BLaER1 (cell line): ENCODE measurements around the gene THUMPD1.
"Not testable (repeated sequence)": the region's sequence is repeated elsewhere in the genome, so short reads cannot be mapped to it uniquely, and the experiment has no call there.

Experiments used
- H3K27ac ChIP-seq: shearing (Covaris generic); formaldehyde crosslinking; 2 replicates; pipeline ENCODE4 v1.8.1; 2022
- H3K27me3 ChIP-seq: shearing (Covaris generic); formaldehyde crosslinking; 2 replicates; pipeline ENCODE4 v1.8.1; 2022
- H3K36me3 ChIP-seq: shearing (Covaris generic); formaldehyde crosslinking; 2 replicates; pipeline ENCODE4 v1.8.1; 2022
- H3K4me1 ChIP-seq: shearing (Covaris generic); formaldehyde crosslinking; 2 replicates; pipeline ENCODE4 v1.8.1; 2022
- H3K4me2 ChIP-seq: shearing (Covaris generic); formaldehyde crosslinking; 2 replicates; pipeline ENCODE4 v1.8.1; 2022
- H3K4me3 ChIP-seq: shearing (Covaris generic); formaldehyde crosslinking; 2 replicates; pipeline ENCODE4 v1.8.1; 2022
- H3K9ac ChIP-seq: shearing (Covaris generic); formaldehyde crosslinking; 2 replicates; pipeline ENCODE4 v1.8.1; 2022
- H3K9me3 ChIP-seq: shearing (Covaris generic); formaldehyde crosslinking; 2 replicates; pipeline ENCODE4 v1.8.1; 2022
- H4K20me1 ChIP-seq: shearing (Covaris generic); formaldehyde crosslinking; 2 replicates; pipeline ENCODE4 v1.8.1; 2022
- Cebpa-rat ChIP-seq: shearing (Covaris generic); IDR thresholded peaks from 2 replicates; pipeline ENCODE4 v1.8.1; 2022

Gene THUMPD1

DNA sequence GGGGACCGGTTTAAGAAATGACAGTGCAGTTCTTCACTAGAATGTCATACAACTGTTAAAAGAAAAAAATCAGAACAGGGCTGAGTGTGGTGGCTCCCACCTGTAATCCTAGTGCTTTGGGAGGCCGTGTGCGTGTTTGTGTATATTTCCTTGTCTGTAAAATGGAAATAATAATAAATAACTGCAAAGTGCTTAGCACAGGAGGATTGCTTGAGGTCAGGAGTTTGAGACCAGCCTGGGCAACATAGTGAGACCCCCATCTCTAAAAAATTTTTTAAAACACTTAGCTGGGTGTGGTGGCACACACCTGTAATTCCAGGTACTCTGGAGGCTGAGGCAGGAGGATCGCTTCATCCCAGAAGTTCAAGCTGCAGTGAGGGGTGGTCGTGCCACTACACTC, 24.7 kb upstream of the THUMPD1 start:
- peaks cover 23% of the 10 kb centered on the region for H3K9me3 ChIP-seq
- TF ChIP-seq Cebpa-rat = no peak
- H4K20me1 ChIP-seq = no peaks in the 10 kb centered on the region
- H3K4me1 ChIP-seq = no peaks in the 10 kb centered on the region
- H3K36me3 ChIP-seq = no peaks in the 10 kb centered on the region
- H3K27ac ChIP-seq = no peak overlapping the region
- no peaks in the 10 kb centered on the region for H3K27me3 ChIP-seq
- H3K4me2 ChIP-seq = no peak overlapping the region
- H3K9ac ChIP-seq = no peak overlapping the region
- H3K4me3 ChIP-seq = no peak overlapping the region

DNA sequence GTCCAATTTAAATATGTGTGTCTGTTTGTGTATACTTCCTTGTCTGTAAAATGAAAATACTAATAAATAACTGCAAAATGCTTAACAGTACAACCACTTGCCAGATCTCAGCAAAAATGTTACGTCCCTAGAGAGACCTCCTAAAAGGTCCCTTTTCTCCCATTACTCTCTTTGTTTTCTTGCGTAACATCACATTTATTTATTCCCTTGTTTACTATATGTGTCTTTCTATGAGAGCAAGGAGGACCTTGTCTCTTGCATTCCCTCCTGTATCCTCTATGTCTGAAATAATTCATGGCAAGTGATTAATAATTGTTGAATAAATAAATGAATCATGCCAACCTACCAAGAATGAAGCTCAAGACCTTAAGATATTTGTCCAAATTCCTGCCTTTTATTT, 24.1 kb upstream of the THUMPD1 start:
- no peak for TF ChIP-seq Cebpa-rat
- no peak overlapping the region for H3K4me2 ChIP-seq
- no peak overlapping the region for H3K9ac ChIP-seq

GRCh38 chr16:20764448-20764847, 22.8 kb upstream of the THUMPD1 start:
- not testable (repeated sequence) for H3K27me3 ChIP-seq, H3K4me3 ChIP-seq, H3K4me1 ChIP-seq, H3K4me2 ChIP-seq, H3K9ac ChIP-seq, H4K20me1 ChIP-seq, H3K36me3 ChIP-seq, H3K27ac ChIP-seq
- peaks cover 23% of the 10 kb centered on the region for H3K9me3 ChIP-seq

More for the DNA sequence above, 24.1 kb upstream of the THUMPD1 start:
- peaks cover 23% of the 10 kb centered on the region for H3K9me3 ChIP-seq
- H3K27ac ChIP-seq = no peak overlapping the region
- H4K20me1 ChIP-seq = no peaks in the 10 kb centered on the region
- H3K4me3 ChIP-seq = no peak overlapping the region
- H3K27me3 ChIP-seq = no peaks in the 10 kb centered on the region
- H3K36me3 ChIP-seq = no peaks in the 10 kb centered on the region
- peaks cover under 1% of the 10 kb centered on the region; the same call in 1 of the 2 replicates for H3K4me1 ChIP-seq

GRCh38 chr16:20763461-20764232, 22.0 kb upstream of the THUMPD1 start, which contains the start of gene ACSM3:
Gene ACSM3 (plus strand): TSS chr16:20764014. CDS start chr16:20770035, 6,021 bp downstream.
- H3K4me1 ChIP-seq = peaks cover 8% of the 10 kb centered on the region
- H3K9me3 ChIP-seq = peaks cover 23% of the 10 kb centered on the region
- no peak within 1 kb of the TSS for H3K27ac ChIP-seq
- H3K4me3 ChIP-seq = no peak within 1 kb of the TSS
- H3K27me3 ChIP-seq = no peaks in the 10 kb centered on the region
- H3K4me2 ChIP-seq = no peak within 1 kb of the TSS
- H4K20me1 ChIP-seq = no peaks in the 10 kb centered on the region
- no peak within 1 kb of the TSS for H3K9ac ChIP-seq
- H3K36me3 ChIP-seq = no peaks in the 10 kb centered on the region
- no peak for TF ChIP-seq Cebpa-rat

GRCh38 chr16:20762404-20763123, 20.9 kb upstream of the THUMPD1 start:
- Histone ChIP-seq H4K20me1 (no peaks in the 10 kb centered on the region), H3K4me2 (no peak overlapping the region), H3K36me3 (no peaks in the 10 kb centered on the region), H3K4me1 (peaks cover 8% of the 10 kb centered on the region), H3K4me3 (no peak overlapping the region), H3K9me3 (peaks cover 23% of the 10 kb centered on the region), H3K27me3 (no peaks in the 10 kb centered on the region), H3K27ac (no peak overlapping the region), H3K9ac (no peak overlapping the region)
- no peak for TF ChIP-seq Cebpa-rat

DNA sequence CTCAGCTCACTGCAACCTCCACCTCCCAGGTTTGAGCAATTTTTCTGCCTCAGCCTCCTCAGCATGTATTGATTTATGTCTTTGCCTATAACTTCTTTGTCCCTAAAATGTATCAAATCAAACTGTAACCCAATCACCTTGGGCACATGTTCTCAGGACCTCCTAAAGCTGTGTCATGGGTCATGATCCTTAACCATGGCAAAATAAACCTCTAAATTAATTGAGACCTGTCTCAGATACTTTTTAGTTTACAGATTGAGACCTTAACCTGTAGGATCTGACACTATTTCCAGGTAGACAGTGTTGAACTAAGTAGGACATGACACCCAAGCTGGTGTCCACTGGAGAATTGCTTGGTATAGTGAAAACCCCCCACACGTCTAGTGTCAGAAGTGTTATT, 19.6 kb upstream of the THUMPD1 start:
- Histone ChIP-seq H3K27ac (no peak overlapping the region), H3K4me2 (no peak overlapping the region), H4K20me1 (no peaks in the 10 kb centered on the region), H3K36me3 (no peaks in the 10 kb centered on the region), H3K9me3 (peaks cover 23% of the 10 kb centered on the region), H3K4me1 (peaks cover 8% of the 10 kb centered on the region), H3K27me3 (no peaks in the 10 kb centered on the region), H3K9ac (no peak overlapping the region), H3K4me3 (no peak overlapping the region)
- no peak for TF ChIP-seq Cebpa-rat

GRCh38 chr16:20760346-20760745, 18.7 kb upstream of the THUMPD1 start:
- Histone ChIP-seq H3K4me3 (no peak overlapping the region), H3K36me3 (no peaks in the 10 kb centered on the region), H3K4me2 (peak overlapping the region; percentile 30), H4K20me1 (no peaks in the 10 kb centered on the region), H3K27me3 (no peaks in the 10 kb centered on the region), H3K27ac (no peak overlapping the region), H3K4me1 (peaks cover 8% of the 10 kb centered on the region), H3K9me3 (peaks cover 23% of the 10 kb centered on the region), H3K9ac (no peak overlapping the region)
- no peak for TF ChIP-seq Cebpa-rat

DNA sequence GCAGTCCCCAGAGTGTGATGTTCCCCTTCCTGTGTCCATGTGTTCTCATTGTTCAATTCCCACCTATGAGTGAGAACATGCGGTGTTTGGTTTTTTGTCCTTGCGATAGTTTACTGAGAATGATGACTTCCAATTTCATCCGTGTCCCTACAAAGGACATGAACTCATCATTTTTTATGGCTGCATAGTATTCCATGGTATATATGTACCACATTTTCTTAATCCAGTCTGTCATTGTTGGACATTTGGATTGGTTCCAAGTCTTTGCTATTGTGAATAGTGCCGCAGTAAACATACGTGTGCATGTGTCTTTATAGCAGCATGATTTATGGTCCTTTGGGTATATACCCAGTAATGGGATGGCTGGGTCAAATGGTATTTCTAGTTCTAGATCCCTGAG, 14.2 kb upstream of the THUMPD1 start:
- not testable (repeated sequence) for H4K20me1 ChIP-seq, H3K9me3 ChIP-seq, H3K27me3 ChIP-seq, H3K4me2 ChIP-seq, H3K4me3 ChIP-seq, H3K9ac ChIP-seq, H3K27ac ChIP-seq, H3K36me3 ChIP-seq, H3K4me1 ChIP-seq

DNA sequence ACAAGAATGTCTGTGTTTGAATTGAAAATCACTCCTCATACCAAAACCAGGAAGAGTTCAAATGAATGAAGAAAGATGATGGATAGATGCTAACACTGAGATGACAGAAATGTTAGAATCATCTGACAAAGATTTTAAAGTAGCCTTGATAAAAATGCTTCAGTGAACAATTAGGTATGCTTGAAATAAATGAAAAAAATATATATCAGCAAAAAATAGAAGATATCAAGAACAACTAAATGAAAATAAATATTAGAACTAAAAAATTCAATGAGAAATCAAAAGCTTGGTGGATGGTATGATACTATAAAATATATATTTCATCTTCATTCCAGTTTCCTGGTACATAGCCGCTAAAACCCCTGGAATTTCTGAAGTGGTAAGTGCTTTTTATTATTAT, 13.6 kb upstream of the THUMPD1 start:
- H3K4me3 ChIP-seq = no peak overlapping the region
- peaks cover 3% of the 10 kb centered on the region for H3K4me1 ChIP-seq
- no peak overlapping the region for H3K27ac ChIP-seq
- H3K36me3 ChIP-seq = no peaks in the 10 kb centered on the region
- no peak overlapping the region for H3K4me2 ChIP-seq
- no peaks in the 10 kb centered on the region for H3K9me3 ChIP-seq
- no peak overlapping the region for H3K9ac ChIP-seq
- H4K20me1 ChIP-seq = no peaks in the 10 kb centered on the region
- no peaks in the 10 kb centered on the region for H3K27me3 ChIP-seq
- no peak for TF ChIP-seq Cebpa-rat

DNA sequence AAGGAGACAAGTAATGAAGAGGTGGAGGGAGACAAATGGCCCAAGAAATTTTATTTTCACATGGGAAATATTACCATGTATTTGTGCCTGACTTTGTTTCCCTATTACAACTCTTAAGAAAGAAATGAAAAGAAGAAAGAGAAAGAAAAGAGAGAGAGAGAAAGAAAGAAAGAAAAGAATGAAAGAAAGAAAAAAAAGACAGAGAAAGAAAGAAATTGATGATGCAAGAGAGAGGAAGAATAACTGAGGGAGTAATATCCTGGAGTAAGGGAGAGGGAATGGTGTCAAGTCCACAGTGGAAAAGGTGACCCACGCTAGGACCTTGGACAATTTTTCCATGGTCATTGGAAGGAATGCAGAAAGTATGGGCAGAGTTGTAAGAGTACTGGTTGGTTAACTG, 12.1 kb upstream of the THUMPD1 start:
- Histone ChIP-seq H3K36me3 (no peaks in the 10 kb centered on the region), H3K9ac (no peak overlapping the region), H3K27ac (no peak overlapping the region), H3K9me3 (0 out of 2 replicates have a peak, but pooled peaks cover under 1% of the 10 kb centered on the region), H3K27me3 (no peaks in the 10 kb centered on the region), H3K4me3 (no peak overlapping the region), H3K4me2 (no peak overlapping the region), H3K4me1 (no peaks in the 10 kb centered on the region), H4K20me1 (no peaks in the 10 kb centered on the region)
- no peak for TF ChIP-seq Cebpa-rat
